Fibroblast of lung (primary cell): ENCODE data around the gene SRP9. TPM values are rescaled to one million over a fixed set of nuclear protein-coding genes. Genes with fewer than 3 reads are reported as not detected.
A peak's percentile ranks its signal among the peaks of the same experiment; 100 is the strongest.

Source experiments
- DNase-seq, 2 donors: peaks; one replicate each; pipeline versions ENCODE4 v3.0.0 to v3.0.0-alpha.2; 2010; ENCODE audit warnings: low read depth in 2 of 2
- H2AFZ ChIP-seq: 2 replicates; pipeline ENCODE4 v1.5.1; 2012; ENCODE audit warnings: low read length, control low read depth, inconsistent platforms
- H3K27ac ChIP-seq: 2 replicates; pipeline ENCODE4 v1.5.1; 2011; ENCODE audit warnings: low read length, control low read depth; ENCODE audit not compliant: insufficient read depth
- H3K27me3 ChIP-seq: 2 replicates; pipeline ENCODE4 v1.5.1; 2011; ENCODE audit warnings: mild to moderate bottlenecking, low read length; ENCODE audit not compliant: control insufficient read depth, insufficient read depth
- H3K36me3 ChIP-seq: 2 replicates; pipeline ENCODE4 v1.5.1; 2011; ENCODE audit warnings: low read length; ENCODE audit not compliant: control insufficient read depth, insufficient read depth
- H3K4me1 ChIP-seq: 2 replicates; pipeline ENCODE4 v1.5.1; 2011; ENCODE audit warnings: low read length; ENCODE audit not compliant: control insufficient read depth, insufficient read depth; ENCODE audit errors: extremely low read depth
- H3K4me2 ChIP-seq: 2 replicates; pipeline ENCODE4 v1.5.1; 2011; ENCODE audit warnings: low read length, control low read depth; ENCODE audit not compliant: insufficient read depth; ENCODE audit errors: extremely low read depth
- H3K4me3 ChIP-seq, 4 experiments: fragments of 200-600 bp in 1 of 4; sonication (generic) in 1 of 4; replicated peaks in 1 of 4; 2 replicates each; pipeline ENCODE4 v1.5.1; 2011 to 2016; ENCODE audit warnings: low read length in 4 of 4, low read depth in 3 of 4, mild to moderate bottlenecking in 3 of 4, control low read depth in 2 of 4, inconsistent platforms in 1 of 4, mixed read lengths in 1 of 4; ENCODE audit not compliant: insufficient read depth in 1 of 4; ENCODE audit errors: control extremely low read depth in 1 of 4
- H3K79me2 ChIP-seq: 2 replicates; pipeline ENCODE4 v1.5.1; 2012; ENCODE audit warnings: mild to moderate bottlenecking, low read length, inconsistent platforms; ENCODE audit not compliant: control insufficient read depth, insufficient read depth
- H3K9ac ChIP-seq: 2 replicates; pipeline ENCODE4 v1.5.1; 2011; ENCODE audit warnings: mild to moderate bottlenecking, low read length, control low read depth; ENCODE audit not compliant: insufficient read depth
- H3K9me3 ChIP-seq: 2 replicates; pipeline ENCODE4 v1.5.1; 2012; ENCODE audit warnings: low read depth, low read length; ENCODE audit not compliant: control insufficient read depth, insufficient read depth
- H4K20me1 ChIP-seq: 2 replicates; pipeline ENCODE4 v1.5.1; 2011; ENCODE audit warnings: low read length; ENCODE audit not compliant: control insufficient read depth, insufficient read depth; ENCODE audit errors: extremely low read depth
- EZH2 ChIP-seq: IDR thresholded peaks from 2 replicates; pipeline ENCODE4 v1.5.1; 2012; ENCODE audit warnings: low read length, control low read depth, mild to moderate bottlenecking; ENCODE audit errors: missing control alignments
- polyA plus RNA-seq, 2 donors: library from polyadenylated mRNA; depleted of rRNA in 1 of 2; stranded (reverse) in 1 of 2; unstranded in 1 of 2; fragments of >200 nt; gene quantifications; 2 replicates each; pipeline ENCODE4 v1.2.1, GENCODE V29; 2011 to 2012; ENCODE audit warnings: missing spikeins in 1 of 2
- total RNA-seq: library from RNA; depleted of rRNA; stranded (reverse); fragments of >200 nt; gene quantifications from 2 replicates; pipeline ENCODE4 v1.2.1, GENCODE V29; 2014
- TF ChIP-seq, protein P1 (sequence below), 2 donors: IDR thresholded peaks in 1 of 2; conservative IDR thresholded peaks in 1 of 2; 1 replicate in 1 of 2; 2 replicates in 1 of 2; pipeline ENCODE4 v1.5.1; 2011 to 2012; ENCODE audit warnings: low read length in 2 of 2, control low read depth in 1 of 2, inconsistent platforms in 1 of 2, low read depth in 1 of 2, mild to moderate bottlenecking in 1 of 2

SRP9 gene
- total and polyA plus RNA-seq, 2 donors (not counting 1 experiment from before 2014, with no cell fraction given): 202 to 442 TPM

- Histone ChIP-seq H3K36me3 (no peaks in the 10 kb centered on the region), H3K27ac (no peak overlapping the region)
Observed at GRCh38 chr1:225744745-225745144, 32.9 kb upstream of the SRP9 start.

DNA sequence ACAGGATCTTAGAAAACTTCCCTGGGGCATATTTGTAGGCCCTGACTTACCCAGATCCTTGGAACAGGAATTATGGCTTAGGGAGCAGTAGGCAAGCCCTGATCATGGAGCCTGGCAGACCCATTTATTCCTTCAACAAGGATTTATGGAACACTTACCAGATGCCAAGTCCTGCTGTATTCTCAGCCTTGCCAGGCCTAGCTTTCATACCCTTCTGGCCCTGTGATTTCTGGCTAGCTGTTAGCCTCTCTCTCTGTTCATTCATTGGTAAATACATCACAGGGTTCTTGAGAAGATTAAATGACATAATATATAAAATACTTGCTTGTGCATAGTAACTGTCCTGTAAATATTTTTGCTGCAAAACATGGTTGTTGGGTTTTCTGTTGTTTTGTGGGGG is 32.4 kb upstream of the SRP9 start:
- Histone ChIP-seq H4K20me1 (no peaks in the 10 kb centered on the region), H2AFZ (no peak overlapping the region), H3K9ac (no peak overlapping the region), H3K27ac (no peak overlapping the region), H3K4me2 (no peak overlapping the region), H3K27me3 (no peaks in the 10 kb centered on the region), H3K4me1 (no peaks in the 10 kb centered on the region), H3K79me2 (no peaks in the 10 kb centered on the region), H3K36me3 (no peaks in the 10 kb centered on the region), H3K9me3 (no peaks in the 10 kb centered on the region), H3K4me3 (no peak overlapping the region)
- DNase-seq: no peak
- no peak for TF ChIP-seq EZH2
- TF ChIP-seq, protein P1, sequence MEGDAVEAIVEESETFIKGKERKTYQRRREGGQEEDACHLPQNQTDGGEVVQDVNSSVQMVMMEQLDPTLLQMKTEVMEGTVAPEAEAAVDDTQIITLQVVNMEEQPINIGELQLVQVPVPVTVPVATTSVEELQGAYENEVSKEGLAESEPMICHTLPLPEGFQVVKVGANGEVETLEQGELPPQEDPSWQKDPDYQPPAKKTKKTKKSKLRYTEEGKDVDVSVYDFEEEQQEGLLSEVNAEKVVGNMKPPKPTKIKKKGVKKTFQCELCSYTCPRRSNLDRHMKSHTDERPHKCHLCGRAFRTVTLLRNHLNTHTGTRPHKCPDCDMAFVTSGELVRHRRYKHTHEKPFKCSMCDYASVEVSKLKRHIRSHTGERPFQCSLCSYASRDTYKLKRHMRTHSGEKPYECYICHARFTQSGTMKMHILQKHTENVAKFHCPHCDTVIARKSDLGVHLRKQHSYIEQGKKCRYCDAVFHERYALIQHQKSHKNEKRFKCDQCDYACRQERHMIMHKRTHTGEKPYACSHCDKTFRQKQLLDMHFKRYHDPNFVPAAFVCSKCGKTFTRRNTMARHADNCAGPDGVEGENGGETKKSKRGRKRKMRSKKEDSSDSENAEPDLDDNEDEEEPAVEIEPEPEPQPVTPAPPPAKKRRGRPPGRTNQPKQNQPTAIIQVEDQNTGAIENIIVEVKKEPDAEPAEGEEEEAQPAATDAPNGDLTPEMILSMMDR (conservative IDR thresholded peaks at IDR 0.05 in 1 of 2, IDR thresholded peaks at IDR 0.05 in 1 of 2; ENCODE audit: low read depth in 1 of 2, low read length in 2 of 2): no peak

More at GRCh38 chr1:225744745-225745144, 32.9 kb upstream of the SRP9 start:
- no peak overlapping the region for H3K4me3 ChIP-seq
- H3K4me2 ChIP-seq: no peak overlapping the region
- H4K20me1 ChIP-seq: no peaks in the 10 kb centered on the region
- no peaks in the 10 kb centered on the region for H3K4me1 ChIP-seq
- H3K9me3 ChIP-seq: no peaks in the 10 kb centered on the region
- no peaks in the 10 kb centered on the region for H3K79me2 ChIP-seq
- no peak for TF ChIP-seq EZH2
- TF ChIP-seq, protein P1 (conservative IDR thresholded peaks at IDR 0.05 in 1 of 2, IDR thresholded peaks at IDR 0.05 in 1 of 2; ENCODE audit: low read depth in 1 of 2, low read length in 2 of 2): no peak
- no peak overlapping the region for H3K9ac ChIP-seq
- H2AFZ ChIP-seq: no peak overlapping the region
- H3K27me3 ChIP-seq: no peaks in the 10 kb centered on the region
- DNase-seq: no peak

DNA sequence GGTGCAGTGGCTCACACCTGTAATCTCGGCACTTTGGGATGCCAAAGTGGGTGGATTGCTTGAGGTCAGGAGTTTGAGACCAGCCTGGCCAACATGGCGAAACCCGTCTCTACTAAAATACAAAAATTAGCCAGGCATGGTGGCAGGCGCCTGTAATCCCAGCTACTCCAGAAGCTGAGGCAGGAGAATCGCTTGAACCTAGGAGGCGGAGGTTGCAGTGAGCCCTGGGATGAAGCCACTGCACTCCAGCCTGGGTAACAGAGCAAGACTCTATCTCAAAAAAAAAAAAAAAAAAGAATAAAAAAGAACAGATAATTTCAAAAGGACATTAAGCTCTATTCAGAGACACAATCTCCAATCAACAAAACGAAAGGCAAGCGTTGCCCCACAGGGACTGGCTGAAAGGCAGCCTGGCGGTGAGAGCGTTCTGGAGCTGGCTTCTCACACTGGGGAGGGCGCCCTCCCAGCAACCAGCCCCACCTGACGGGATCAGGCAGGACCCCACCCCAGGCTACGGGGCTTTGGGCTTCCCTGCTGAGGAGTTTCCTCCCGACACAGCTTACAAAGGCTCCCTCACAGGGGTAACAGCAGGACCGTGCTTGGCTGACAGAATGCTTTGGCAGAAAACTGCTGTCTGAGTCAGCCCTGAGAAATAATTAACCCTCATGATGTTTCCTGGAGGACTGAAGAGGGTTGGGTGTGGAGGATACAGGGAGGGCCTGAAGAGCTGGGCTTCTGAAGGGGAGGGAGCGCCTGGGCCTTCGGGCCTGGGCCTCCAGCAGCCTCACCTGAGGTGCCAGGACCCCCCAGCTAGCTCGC is 31.1 kb upstream of the SRP9 start:
- Histone ChIP-seq H3K9ac (peak overlapping the region; percentile 77), H3K36me3 (no peaks in the 10 kb centered on the region), H2AFZ (peak overlapping the region; percentile 92), H3K27me3 (no peaks in the 10 kb centered on the region), H3K4me2 (peak overlapping the region; percentile 94), H3K4me1 (no peaks in the 10 kb centered on the region), H3K4me3 (peak overlapping the region; percentile 47 to 59 (median 52)), H3K79me2 (no peaks in the 10 kb centered on the region), H4K20me1 (no peaks in the 10 kb centered on the region), H3K27ac (peak overlapping the region; percentile 84), H3K9me3 (no peaks in the 10 kb centered on the region)
- DNase-seq: peak; percentile 94
- TF ChIP-seq, protein P1 (conservative IDR thresholded peaks at IDR 0.05 in 1 of 2, IDR thresholded peaks at IDR 0.05 in 1 of 2; ENCODE audit: low read depth in 1 of 2, low read length in 2 of 2): peak in 1 of 2 donors; percentile 26
- TF ChIP-seq EZH2: no peak
